ENCODE data around the gene HOXD1.

GRCh38 chr2:176206136-176206535 is 17.7 kb downstream of the HOXD1 start:
- TF ChIP-seq CTCF (IDR thresholded peaks at IDR 0.05 in 4 of 5, conservative IDR thresholded peaks at IDR 0.05 in 1 of 5) (no peak), POLR2A (IDR thresholded peaks at IDR 0.05) (no peak)

Data from gastrocnemius medialis (tissue), 4 donors.